Naive B cell (primary cell): Measurements from ENCODE around the gene PTPRJ. TPM values are rescaled to one million over a fixed set of nuclear protein-coding genes. Genes with fewer than 3 reads are reported as not detected.
A peak's percentile ranks its signal among the peaks of the same experiment; 100 is the strongest.
"Not testable (repeated sequence)": the region's sequence is repeated elsewhere in the genome, so short reads cannot be mapped to it uniquely, and the experiment has no call there.

Experiments used
- ATAC-seq, 2 donors: fragments of 150-1000 bp; cut with Tn5 transposase; 2 replicates each; pipeline ENCODE4 v1.10.0; 2021; ENCODE audit warnings: low read depth in 2 of 2, mild to moderate bottlenecking in 2 of 2, moderate library complexity in 2 of 2
- DNase-seq: peaks from one replicate; pipeline ENCODE4 v3.0.0; 2022
- H3K27ac Mint-ChIP-seq, 6 donors: one replicate each; pipeline ENCODE4 v1.8.0; 2020 to 2022; ENCODE audit warnings: mild to moderate bottlenecking in 6 of 6, mixed read lengths in 6 of 6, moderate library complexity in 5 of 6, inconsistent platforms in 2 of 6
- H3K27me3 Mint-ChIP-seq, 3 donors: one replicate each; pipeline ENCODE4 v1.8.0; 2021 to 2022; ENCODE audit warnings: mixed read lengths in 3 of 3, mild to moderate bottlenecking in 1 of 3
- H3K36me3 Mint-ChIP-seq, 2 donors: one replicate each; pipeline ENCODE4 v1.8.0; 2020 to 2022; ENCODE audit warnings: mixed read lengths in 2 of 2, inconsistent platforms in 1 of 2, mild to moderate bottlenecking in 1 of 2
- H3K4me1 Mint-ChIP-seq, 3 donors: one replicate each; pipeline ENCODE4 v1.8.0; 2020 to 2022; ENCODE audit warnings: mixed read lengths in 3 of 3, inconsistent platforms in 1 of 3, mild to moderate bottlenecking in 1 of 3, moderate library complexity in 1 of 3
- H3K4me3 Mint-ChIP-seq, 8 donors: one replicate each; pipeline ENCODE4 v1.8.0; 2020 to 2022; ENCODE audit warnings: mild to moderate bottlenecking in 8 of 8, mixed read lengths in 8 of 8, moderate library complexity in 8 of 8, inconsistent platforms in 2 of 8
- H3K9me3 Mint-ChIP-seq, 7 donors: one replicate each; pipeline ENCODE4 v1.8.0; 2020 to 2022; ENCODE audit warnings: mixed read lengths in 7 of 7, mild to moderate bottlenecking in 5 of 7, inconsistent platforms in 2 of 7, moderate library complexity in 1 of 7
- polyA plus RNA-seq, 6 donors: library from polyadenylated mRNA; unstranded; fragments of 300-500 nt; fragmentation: Illumina TruSeq; gene quantifications; one replicate each; pipeline ENCODE4 v1.2.3, GENCODE V29; 2021; ENCODE audit warnings: low read depth in 6 of 6

The PTPRJ gene
- polyA plus RNA-seq, 6 donors from 2014 or later: 4.3 to 15.1 (median 11.6) TPM

- Mint-ChIP-seq H3K4me3 (peak overlapping the region in 7 of 8 donors; percentile 50 to 94 (median 83)), H3K36me3 (no peaks in the 10 kb centered on the region), H3K9me3 (no peaks in the 10 kb centered on the region), H3K27ac (peak overlapping the region; percentile 68 to 99 (median 93)), H3K4me1 (peaks cover 44 to 55% (median 54%) of the 10 kb centered on the region in 3 donors), H3K27me3 (no peaks in the 10 kb centered on the region)
- peak; percentile 86 for DNase-seq
- ATAC-seq: peak; percentile 99
Measured at GRCh38 chr11:47950396-47950795, 30.0 kb upstream of the PTPRJ start.

DNA sequence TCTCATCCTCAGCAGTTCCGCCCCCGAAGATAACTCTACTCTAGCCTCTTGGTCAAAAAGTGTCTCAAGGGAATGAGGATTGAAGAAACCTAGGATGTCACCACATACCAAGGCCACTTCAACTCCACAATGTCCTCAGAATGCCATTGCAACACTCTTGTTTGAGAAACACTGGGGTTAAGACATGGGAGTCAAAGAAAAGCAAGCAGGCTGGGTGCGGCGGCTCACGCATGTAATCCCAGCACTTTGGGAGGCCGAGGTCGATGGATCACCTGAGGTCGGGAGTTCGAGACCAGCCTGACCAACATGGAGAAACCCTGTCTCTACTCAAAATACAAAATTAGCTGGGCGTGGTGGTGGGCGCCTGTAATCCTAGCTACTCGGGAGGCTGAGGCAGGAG, 28.9 kb upstream of the PTPRJ start:
- not testable (repeated sequence) for ATAC-seq, H3K36me3 Mint-ChIP-seq, DNase-seq, H3K27me3 Mint-ChIP-seq, H3K9me3 Mint-ChIP-seq
- peaks cover 39 to 56% (median 47%) of the 10 kb centered on the region in 3 donors for H3K4me1 Mint-ChIP-seq
- peak overlapping the region in 4 of 8 donors; percentile 6 to 56 (median 18) for H3K4me3 Mint-ChIP-seq
- peak overlapping the region in 4 of 6 donors; percentile 59 to 94 (median 84) for H3K27ac Mint-ChIP-seq

DNA sequence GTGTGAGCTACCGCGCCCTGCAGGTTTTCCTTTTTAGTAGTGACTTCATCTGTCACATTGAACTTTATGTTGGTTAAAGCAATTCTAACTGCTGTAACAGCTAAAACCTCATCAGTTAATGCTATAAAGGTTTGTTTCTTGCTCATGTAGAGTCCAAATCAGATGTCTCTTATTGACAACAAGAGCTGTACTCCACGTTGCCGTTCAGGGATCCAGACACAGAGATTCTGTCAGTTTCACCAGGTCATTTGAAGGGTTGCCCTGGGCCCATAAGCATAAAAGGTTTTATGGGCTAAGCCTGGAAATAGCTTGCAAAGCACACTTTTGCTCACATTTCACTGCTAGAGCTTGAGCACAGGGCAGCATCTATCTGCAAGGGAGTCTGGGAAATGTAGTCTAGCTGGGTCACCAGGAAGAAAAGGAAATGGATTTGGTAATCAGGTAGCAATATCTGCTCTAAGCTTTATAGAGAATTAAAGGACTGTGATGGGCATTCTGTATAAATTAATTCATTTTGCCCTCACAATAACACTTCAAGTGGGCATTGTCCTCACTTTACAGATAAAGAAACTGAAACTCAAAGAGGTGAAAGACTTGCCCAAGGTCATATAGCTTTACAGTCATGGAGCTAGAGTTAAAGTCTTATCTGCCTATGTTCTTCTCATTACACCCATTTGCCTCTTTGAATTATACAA, 25.2 kb upstream of the PTPRJ start:
- peaks cover 23 to 29% (median 25%) of the 10 kb centered on the region in 3 donors for H3K4me1 Mint-ChIP-seq
- H3K9me3 Mint-ChIP-seq: no peaks in the 10 kb centered on the region
- peak overlapping the region in 3 of 6 donors; percentile 5 to 39 (median 16) for H3K27ac Mint-ChIP-seq
- no peak overlapping the region for H3K4me3 Mint-ChIP-seq
- no peaks in the 10 kb centered on the region for H3K36me3 Mint-ChIP-seq
- ATAC-seq (no peak), DNase-seq (no peak)
- no peaks in the 10 kb centered on the region for H3K27me3 Mint-ChIP-seq

DNA sequence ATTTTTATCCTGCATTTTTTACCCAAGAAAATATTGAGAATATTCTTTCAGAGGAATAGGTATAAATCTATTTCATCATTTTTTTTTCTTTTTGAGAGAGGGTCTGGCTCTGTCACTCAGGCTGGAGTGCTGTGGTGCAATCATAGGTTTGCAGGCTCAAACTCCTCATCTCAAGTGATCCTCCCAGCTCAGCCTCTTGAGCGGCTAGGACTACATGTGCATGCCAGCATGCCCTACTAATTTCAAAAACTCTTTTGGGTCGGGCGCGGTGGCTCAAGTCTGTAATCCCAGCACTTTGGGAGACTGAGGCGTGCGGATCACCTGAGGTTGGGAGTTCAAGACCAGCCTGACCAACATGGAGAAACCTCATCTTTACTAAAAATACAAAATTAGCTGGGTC, 20.3 kb upstream of the PTPRJ start:
- ATAC-seq (no peak), DNase-seq (no peak)
- no peak overlapping the region for H3K27ac Mint-ChIP-seq
- H3K4me3 Mint-ChIP-seq: no peak overlapping the region
- H3K27me3 Mint-ChIP-seq: no peaks in the 10 kb centered on the region
- peaks cover 4 to 17% (median 9%) of the 10 kb centered on the region in 3 donors for H3K4me1 Mint-ChIP-seq
- no peaks in the 10 kb centered on the region for H3K9me3 Mint-ChIP-seq
- no peaks in the 10 kb centered on the region for H3K36me3 Mint-ChIP-seq

GRCh38 chr11:47961383-47961782, 19.0 kb upstream of the PTPRJ start:
- no peak for ATAC-seq
- Mint-ChIP-seq H3K36me3 (no peaks in the 10 kb centered on the region), H3K27ac (peak overlapping the region in 1 of 6 donors; percentile 57)

DNA sequence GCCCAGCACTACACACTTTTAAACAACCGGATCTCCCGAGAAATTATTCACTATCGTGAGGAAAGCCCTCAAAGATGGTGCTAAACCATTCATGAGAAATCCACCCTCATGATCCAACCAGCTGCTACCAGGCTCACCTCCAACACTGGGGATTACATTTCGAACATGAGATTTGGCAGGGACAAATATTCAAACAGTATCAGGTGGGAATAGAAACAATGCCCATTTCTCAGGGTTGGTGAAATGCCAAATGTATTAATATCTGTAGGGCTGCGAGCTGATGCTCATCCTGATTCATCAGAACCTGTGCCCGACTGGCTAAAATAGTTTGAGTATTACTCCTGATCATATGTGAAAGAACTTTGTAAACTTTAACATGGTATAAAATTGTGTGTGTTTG, 15.8 kb upstream of the PTPRJ start:
- Mint-ChIP-seq H3K4me3 (no peak overlapping the region), H3K9me3 (no peaks in the 10 kb centered on the region), H3K36me3 (no peaks in the 10 kb centered on the region), H3K4me1 (peaks cover 0 to 14% (median 0%) of the 10 kb centered on the region in 3 donors), H3K27me3 (no peaks in the 10 kb centered on the region), H3K27ac (no peak overlapping the region)
- ATAC-seq (no peak), DNase-seq (no peak)

More at GRCh38 chr11:47961383-47961782, 19.0 kb upstream of the PTPRJ start:
- Mint-ChIP-seq H3K4me3 (no peak overlapping the region), H3K27me3 (no peaks in the 10 kb centered on the region), H3K9me3 (no peaks in the 10 kb centered on the region), H3K4me1 (peaks cover 0 to 11% (median 3%) of the 10 kb centered on the region in 3 donors)
- DNase-seq: no peak

GRCh38 chr11:47967577-47968525, 12.5 kb upstream of the PTPRJ start:
- peak overlapping the region in 2 of 6 donors; percentile 15 to 69 for H3K27ac Mint-ChIP-seq
- no peaks in the 10 kb centered on the region for H3K27me3 Mint-ChIP-seq
- DNase-seq (no peak), ATAC-seq (no peak)
- H3K36me3 Mint-ChIP-seq: no peaks in the 10 kb centered on the region
- H3K4me1 Mint-ChIP-seq: peaks cover 0 to 18% (median 0%) of the 10 kb centered on the region in 3 donors
- peak overlapping the region in 1 of 8 donors; percentile 56 for H3K4me3 Mint-ChIP-seq
- H3K9me3 Mint-ChIP-seq: no peaks in the 10 kb centered on the region

GRCh38 chr11:47969401-47969800, 11.0 kb upstream of the PTPRJ start:
- Mint-ChIP-seq H3K4me3 (no peak overlapping the region), H3K27me3 (no peaks in the 10 kb centered on the region), H3K9me3 (no peaks in the 10 kb centered on the region), H3K27ac (no peak overlapping the region), H3K4me1 (peaks cover 7 to 22% (median 8%) of the 10 kb centered on the region in 3 donors), H3K36me3 (no peaks in the 10 kb centered on the region)
- DNase-seq: no peak
- no peak for ATAC-seq

- no peaks in the 10 kb centered on the region for H3K27me3 Mint-ChIP-seq
- H3K27ac Mint-ChIP-seq: peak overlapping the region in 2 of 6 donors; percentile 51 to 65
- peaks cover 12 to 38% (median 19%) of the 10 kb centered on the region in 3 donors for H3K4me1 Mint-ChIP-seq
- H3K9me3 Mint-ChIP-seq: no peaks in the 10 kb centered on the region
- no peaks in the 10 kb centered on the region for H3K36me3 Mint-ChIP-seq
- DNase-seq (no peak), ATAC-seq (no peak)
- H3K4me3 Mint-ChIP-seq: peak overlapping the region in 1 of 8 donors; percentile 17
Measured at GRCh38 chr11:47971501-47971900, 8.9 kb upstream of the PTPRJ start.

DNA sequence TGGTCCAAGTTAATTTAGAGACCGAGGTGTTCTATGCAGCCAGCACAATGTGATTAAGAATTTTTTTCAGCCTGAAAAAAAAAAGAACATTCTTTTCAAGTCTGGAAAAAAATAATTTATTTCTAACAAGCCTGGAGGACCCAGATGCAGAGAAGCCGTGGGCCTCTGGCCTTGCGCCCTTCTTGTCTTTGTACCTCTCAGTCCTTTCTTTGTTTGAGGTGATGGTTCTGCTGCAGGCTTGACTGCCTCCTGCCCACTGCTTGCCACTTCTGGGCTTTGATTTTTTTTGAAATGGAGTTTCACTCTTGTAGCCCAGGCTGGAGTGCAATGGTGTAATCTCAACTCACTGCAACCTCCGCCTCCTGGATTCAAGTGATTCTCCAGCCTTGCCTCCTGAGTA, 7.2 kb upstream of the PTPRJ start:
- Mint-ChIP-seq H3K27me3 (no peaks in the 10 kb centered on the region), H3K4me1 (peaks cover 12 to 39% (median 19%) of the 10 kb centered on the region in 3 donors), H3K36me3 (no peaks in the 10 kb centered on the region), H3K4me3 (no peak overlapping the region), H3K9me3 (no peaks in the 10 kb centered on the region), H3K27ac (peak overlapping the region in 2 of 6 donors; percentile 38 to 50)
- ATAC-seq (no peak), DNase-seq (no peak)

- peaks cover 27 to 48% (median 36%) of the 10 kb centered on the region in 3 donors for H3K4me1 Mint-ChIP-seq
- H3K27me3 Mint-ChIP-seq: no peaks in the 10 kb centered on the region
- ATAC-seq (no peak), DNase-seq (no peak)
- H3K36me3 Mint-ChIP-seq: no peaks in the 10 kb centered on the region
- no peaks in the 10 kb centered on the region for H3K9me3 Mint-ChIP-seq
- H3K27ac Mint-ChIP-seq: no peak overlapping the region
- H3K4me3 Mint-ChIP-seq: peak overlapping the region in 1 of 8 donors; percentile 10
Measured at GRCh38 chr11:47976931-47977330, 3.4 kb upstream of the PTPRJ start.

- DNase-seq (no peak), ATAC-seq (no peak)
- H3K4me3 Mint-ChIP-seq: peak overlapping the region in 2 of 8 donors; percentile 23 to 35
- no peaks in the 10 kb centered on the region for H3K27me3 Mint-ChIP-seq
- H3K4me1 Mint-ChIP-seq: peaks cover 29 to 53% (median 41%) of the 10 kb centered on the region in 3 donors
- H3K36me3 Mint-ChIP-seq: no peaks in the 10 kb centered on the region
- no peaks in the 10 kb centered on the region for H3K9me3 Mint-ChIP-seq
- no peak overlapping the region for H3K27ac Mint-ChIP-seq
Measured at GRCh38 chr11:47977623-47978022, 2.7 kb upstream of the PTPRJ start.

GRCh38 chr11:47979378-47980087, 826 bp upstream of the PTPRJ start:
- Mint-ChIP-seq H3K4me1 (peaks cover 29 to 53% (median 45%) of the 10 kb centered on the region in 3 donors), H3K27me3 (no peaks in the 10 kb centered on the region), H3K36me3 (no peaks in the 10 kb centered on the region), H3K27ac (peak overlapping the region in 3 of 6 donors; percentile 12 to 54 (median 40)), H3K9me3 (no peaks in the 10 kb centered on the region), H3K4me3 (peak overlapping the region; percentile 63 to 87 (median 74))
- ATAC-seq (no peak), DNase-seq (no peak)
